ENCODE results near the gene UGT1A8.

UGT1A8 gene

GRCh38 chr2:233798335-233799086 lies 181.1 kb downstream of the UGT1A8 start:
- TF ChIP-seq CTCF (IDR thresholded peaks at IDR 0.05; ENCODE audit: insufficient read depth, low read depth, low read length, missing control alignments): no peak
- no peak for DNase-seq (ENCODE audit: low read depth)
- no peak overlapping the region for H3K4me3 ChIP-seq (ENCODE audit: low read depth, low read length)

GRCh38 chr2:233799087-233799665 lies 181.7 kb downstream of the UGT1A8 start:
- no peak overlapping the region for H3K4me3 ChIP-seq (ENCODE audit: low read depth, low read length)
- TF ChIP-seq CTCF (IDR thresholded peaks at IDR 0.05; ENCODE audit: insufficient read depth, low read depth, low read length, missing control alignments): no peak
- DNase-seq (ENCODE audit: low read depth): no peak

GRCh38 chr2:233799716-233800115 lies 182.3 kb downstream of the UGT1A8 start:
- no peak for TF ChIP-seq CTCF (IDR thresholded peaks at IDR 0.05; ENCODE audit: insufficient read depth, low read depth, low read length, missing control alignments)
- DNase-seq (ENCODE audit: low read depth): no peak
- no peak overlapping the region for H3K4me3 ChIP-seq (ENCODE audit: low read depth, low read length)

- no peak for TF ChIP-seq CTCF (IDR thresholded peaks at IDR 0.05; ENCODE audit: insufficient read depth, low read depth, low read length, missing control alignments)
- DNase-seq (ENCODE audit: low read depth): no peak
- H3K4me3 ChIP-seq (ENCODE audit: low read depth, low read length): no peak overlapping the region
Observed at GRCh38 chr2:233800208-233800607, 182.8 kb downstream of the UGT1A8 start.

GRCh38 chr2:233801357-233802131 lies 184.1 kb downstream of the UGT1A8 start:
- peak; percentile 49 for DNase-seq (ENCODE audit: low read depth)
- no peak overlapping the region for H3K4me3 ChIP-seq (ENCODE audit: low read depth, low read length)
- no peak for TF ChIP-seq CTCF (IDR thresholded peaks at IDR 0.05; ENCODE audit: insufficient read depth, low read depth, low read length, missing control alignments)

GRCh38 chr2:233802132-233802815 lies 184.8 kb downstream of the UGT1A8 start:
- TF ChIP-seq CTCF (IDR thresholded peaks at IDR 0.05; ENCODE audit: insufficient read depth, low read depth, low read length, missing control alignments): no peak

More at GRCh38 chr2:233802132-233802815, 184.8 kb downstream of the UGT1A8 start:
- no peak for DNase-seq (ENCODE audit: low read depth)
- no peak overlapping the region for H3K4me3 ChIP-seq (ENCODE audit: low read depth, low read length)
